Duodenal mucosa (tissue), 2 donors: ENCODE data around the gene ABHD17B.

Experiments
- H3K27ac ChIP-seq: one replicate; pipeline ENCODE4 v1.7.0; 2013; ENCODE audit warnings: low read depth, low read length
- H3K27me3 ChIP-seq, 2 donors: one replicate each; pipeline ENCODE4 v1.7.0; 2013; ENCODE audit warnings: low read length in 2 of 2, control low read depth in 1 of 2; ENCODE audit not compliant: insufficient read depth in 2 of 2, control insufficient read depth in 1 of 2
- H3K36me3 ChIP-seq, 2 donors: one replicate each; pipeline ENCODE4 v1.7.0; 2013; ENCODE audit warnings: low read length in 2 of 2, control low read depth in 1 of 2; ENCODE audit not compliant: insufficient read depth in 2 of 2, control insufficient read depth in 1 of 2
- H3K4me1 ChIP-seq, 2 donors: one replicate each; pipeline ENCODE4 v1.7.0; 2013; ENCODE audit warnings: low read length in 2 of 2, control low read depth in 1 of 2; ENCODE audit not compliant: insufficient read depth in 2 of 2, control insufficient read depth in 1 of 2
- H3K4me3 ChIP-seq, 2 donors: one replicate each; pipeline ENCODE4 v1.7.0; 2013; ENCODE audit warnings: low read length in 2 of 2, low read depth in 1 of 2
- H3K9ac ChIP-seq, 2 donors: one replicate each; pipeline ENCODE4 v1.7.0; 2013; ENCODE audit warnings: low read length in 2 of 2, low read depth in 1 of 2
- H3K9me3 ChIP-seq, 2 donors: one replicate each; pipeline ENCODE4 v1.7.0; 2013; ENCODE audit warnings: low read length in 2 of 2, control low read depth in 1 of 2; ENCODE audit not compliant: control insufficient read depth in 1 of 2

The ABHD17B gene

DNA sequence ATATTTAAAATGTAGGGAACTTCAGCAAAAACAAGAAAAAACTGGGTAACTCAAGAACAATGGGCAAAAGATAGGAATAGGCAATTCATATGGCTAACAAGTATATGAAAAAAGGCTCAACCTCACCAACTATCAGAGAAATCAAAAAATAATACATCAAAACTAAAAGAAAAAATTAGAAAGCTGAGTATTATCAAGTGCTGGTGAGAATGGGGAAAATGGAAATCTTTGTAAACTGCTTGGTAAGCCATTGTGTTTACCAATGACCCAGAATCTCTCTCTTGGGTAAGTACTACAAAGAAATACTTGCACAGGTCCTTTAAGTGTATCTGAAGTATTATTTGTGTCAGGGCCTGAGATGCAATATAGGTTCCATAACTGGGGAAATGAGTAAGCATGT lies 27.0 kb downstream of the ABHD17B start:
- Histone ChIP-seq H3K4me3 (no peak overlapping the region), H3K36me3 (peaks cover 0 to 5% of the 10 kb centered on the region in 2 donors), H3K27ac (no peak overlapping the region), H3K4me1 (peaks cover 0 to 5% of the 10 kb centered on the region in 2 donors), H3K9me3 (peaks cover 9 to 33% of the 10 kb centered on the region in 2 donors), H3K9ac (no peak overlapping the region), H3K27me3 (no peaks in the 10 kb centered on the region)

DNA sequence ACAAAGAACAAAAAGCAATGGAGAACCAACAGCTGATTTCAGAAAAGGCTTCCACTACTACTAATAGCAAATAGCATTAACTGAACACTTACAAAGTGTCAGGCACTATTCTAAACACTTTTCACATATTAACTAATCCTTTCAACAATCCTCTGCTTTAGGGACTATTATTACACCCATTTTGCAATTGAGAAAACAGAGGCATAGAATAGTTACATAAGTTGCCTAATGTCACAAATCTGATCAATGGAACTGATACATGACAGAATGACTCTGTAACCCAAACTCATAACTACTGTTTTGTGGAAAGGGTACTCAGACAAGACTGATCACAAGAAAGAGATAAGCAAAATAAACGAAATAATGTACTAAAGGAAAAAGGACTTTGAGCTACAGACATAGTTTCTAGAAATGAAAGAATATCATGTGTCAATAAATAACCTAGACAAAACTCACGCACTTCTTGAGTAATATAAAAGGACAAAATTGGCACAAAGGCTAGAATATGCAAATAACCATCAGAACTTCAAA lies 31.3 kb downstream of the ABHD17B start:
- H3K4me3 ChIP-seq = no peak overlapping the region
- H3K4me1 ChIP-seq = no peaks in the 10 kb centered on the region
- peaks cover 1 to 7% of the 10 kb centered on the region in 2 donors for H3K36me3 ChIP-seq
- no peak overlapping the region for H3K9ac ChIP-seq
- H3K27ac ChIP-seq = no peak overlapping the region
- H3K9me3 ChIP-seq = peaks cover 15 to 52% of the 10 kb centered on the region in 2 donors
- H3K27me3 ChIP-seq = no peaks in the 10 kb centered on the region

GRCh38 chr9:71878327-71879274 lies 32.4 kb downstream of the ABHD17B start:
- Histone ChIP-seq H3K27me3 (no peaks in the 10 kb centered on the region), H3K4me3 (no peak overlapping the region), H3K27ac (no peak overlapping the region), H3K9me3 (peaks cover 9 to 41% of the 10 kb centered on the region in 2 donors), H3K4me1 (no peaks in the 10 kb centered on the region), H3K9ac (no peak overlapping the region), H3K36me3 (peaks cover 4 to 6% of the 10 kb centered on the region in 2 donors)

- Histone ChIP-seq H3K4me1 (no peaks in the 10 kb centered on the region), H3K27me3 (no peaks in the 10 kb centered on the region), H3K9me3 (peaks cover 9 to 31% of the 10 kb centered on the region in 2 donors), H3K9ac (no peak overlapping the region), H3K27ac (no peak overlapping the region), H3K4me3 (no peak overlapping the region), H3K36me3 (peaks cover 4 to 6% of the 10 kb centered on the region in 2 donors)
Observed at GRCh38 chr9:71876829-71877228, 34.2 kb downstream of the ABHD17B start.

- H3K36me3 ChIP-seq = peaks cover 6 to 10% of the 10 kb centered on the region in 2 donors
- no peak overlapping the region for H3K4me3 ChIP-seq
- H3K9me3 ChIP-seq = peaks cover 6 to 31% of the 10 kb centered on the region in 2 donors
- no peaks in the 10 kb centered on the region for H3K4me1 ChIP-seq
- no peak overlapping the region for H3K9ac ChIP-seq
- no peaks in the 10 kb centered on the region for H3K27me3 ChIP-seq
- no peak overlapping the region for H3K27ac ChIP-seq
Observed at GRCh38 chr9:71876106-71876505, 34.9 kb downstream of the ABHD17B start.

DNA sequence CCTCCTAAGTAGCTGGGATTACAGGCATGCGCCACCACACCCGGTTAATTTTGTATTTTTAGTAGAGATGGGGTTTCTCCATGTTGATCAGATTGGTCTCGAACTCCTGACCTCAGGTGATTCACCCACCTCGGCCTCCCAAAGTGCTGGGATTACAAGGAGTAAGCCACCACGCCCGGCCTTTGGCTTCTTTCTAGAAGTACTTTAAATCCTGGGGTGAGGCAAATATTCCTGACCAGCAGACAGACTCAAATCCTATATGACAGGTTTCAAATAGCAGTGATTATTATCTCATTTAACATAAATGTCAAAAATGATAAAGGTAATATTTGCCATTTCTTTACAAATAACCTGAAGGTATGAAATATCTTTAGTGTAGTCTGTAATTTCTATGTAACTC lies 35.6 kb downstream of the ABHD17B start:
- H3K4me1 ChIP-seq = no peaks in the 10 kb centered on the region
- peaks cover 6 to 31% of the 10 kb centered on the region in 2 donors for H3K9me3 ChIP-seq
- H3K27ac ChIP-seq = no peak overlapping the region
- H3K4me3 ChIP-seq = no peak overlapping the region
- no peak overlapping the region for H3K9ac ChIP-seq
- no peaks in the 10 kb centered on the region for H3K27me3 ChIP-seq
- peaks cover 6 to 10% of the 10 kb centered on the region in 2 donors for H3K36me3 ChIP-seq

DNA sequence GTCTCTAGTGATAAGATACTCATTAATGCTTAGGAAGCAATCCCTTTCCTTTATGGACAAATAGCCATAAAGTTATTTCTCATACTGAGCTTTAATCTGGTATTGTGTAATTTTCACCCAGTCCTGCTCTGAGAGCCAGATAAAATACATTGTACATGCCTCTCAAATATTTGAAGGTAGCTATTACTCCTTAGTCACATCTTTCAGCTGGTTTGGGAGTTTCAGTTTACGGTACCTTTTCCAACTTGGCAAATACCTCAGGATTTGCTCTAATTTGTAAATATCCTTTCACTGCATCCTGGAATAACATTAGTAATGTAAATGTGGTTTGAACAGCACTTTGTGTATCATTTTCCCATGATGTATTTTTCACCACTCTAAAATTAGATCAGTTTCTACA lies 47.4 kb downstream of the ABHD17B start:
- H3K9ac ChIP-seq = no peak overlapping the region
- H3K27me3 ChIP-seq = no peaks in the 10 kb centered on the region
- peaks cover 0 to 8% of the 10 kb centered on the region in 2 donors for H3K36me3 ChIP-seq
- H3K27ac ChIP-seq = no peak overlapping the region
- H3K4me1 ChIP-seq = no peaks in the 10 kb centered on the region
- no peak overlapping the region for H3K4me3 ChIP-seq
- peaks cover 4 to 18% of the 10 kb centered on the region in 2 donors for H3K9me3 ChIP-seq

- Histone ChIP-seq H3K9ac (no peak overlapping the region), H3K9me3 (peaks cover 4 to 18% of the 10 kb centered on the region in 2 donors), H3K36me3 (no peaks in the 10 kb centered on the region), H3K27ac (no peak overlapping the region), H3K27me3 (no peaks in the 10 kb centered on the region), H3K4me3 (no peak overlapping the region), H3K4me1 (no peaks in the 10 kb centered on the region)
Observed at GRCh38 chr9:71861618-71862017, 49.4 kb downstream of the ABHD17B start.

- no peaks in the 10 kb centered on the region for H3K4me1 ChIP-seq
- no peak overlapping the region for H3K4me3 ChIP-seq
- peaks cover 4 to 18% of the 10 kb centered on the region in 2 donors for H3K9me3 ChIP-seq
- H3K9ac ChIP-seq = no peak overlapping the region
- H3K27me3 ChIP-seq = no peaks in the 10 kb centered on the region
- no peaks in the 10 kb centered on the region for H3K36me3 ChIP-seq
- H3K27ac ChIP-seq = no peak overlapping the region
Observed at GRCh38 chr9:71859939-71860338, 51.1 kb downstream of the ABHD17B start.

DNA sequence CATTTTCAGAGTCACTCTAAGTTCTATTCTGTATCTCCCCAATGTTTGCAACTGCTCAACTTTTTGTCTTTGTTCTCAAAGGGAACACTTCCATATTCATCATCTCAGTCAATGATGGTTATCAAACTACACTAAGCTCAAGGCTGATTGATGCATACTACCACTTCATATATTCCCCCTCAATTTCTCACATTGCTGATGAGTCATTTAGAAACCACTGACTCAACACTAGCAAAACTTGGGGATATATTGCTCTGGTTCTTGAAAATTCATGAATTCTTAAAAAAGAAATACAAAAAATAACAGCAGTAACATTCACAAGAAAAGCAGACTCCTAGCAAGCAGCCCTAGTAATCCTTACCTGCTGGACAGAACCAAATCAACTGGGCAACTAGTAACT lies 52.2 kb downstream of the ABHD17B start:
- H3K27ac ChIP-seq = no peak overlapping the region
- no peak overlapping the region for H3K9ac ChIP-seq
- peaks cover 4 to 18% of the 10 kb centered on the region in 2 donors for H3K9me3 ChIP-seq
- H3K36me3 ChIP-seq = no peaks in the 10 kb centered on the region
- H3K27me3 ChIP-seq = no peaks in the 10 kb centered on the region
- H3K4me1 ChIP-seq = no peaks in the 10 kb centered on the region
- H3K4me3 ChIP-seq = no peak overlapping the region
